K562 (cell line): ENCODE results near the gene LRRC26.

Experiments
- CEBPB ChIP-seq: fragments of 450-650 bp; IDR thresholded peaks from 2 replicates; pipeline ENCODE4 v1.6.1; 2016; ENCODE audit warnings: missing genetic modification characterization, missing compliant biosample characterization
- DPF2 ChIP-seq: fragments of 450-650 bp; IDR thresholded peaks from 2 replicates; pipeline ENCODE4 v1.6.1; 2016
- FOS ChIP-seq: IDR thresholded peaks from 3 replicates; pipeline ENCODE4 v1.6.1; 2011; ENCODE audit not compliant: insufficient read length; ENCODE audit errors: extremely low read depth
- FOXA3 ChIP-seq, 2 experiments: fragments of 450-650 bp in 1 of 2; sonication (generic) in 1 of 2; formaldehyde crosslinking; IDR thresholded peaks in 1 of 2; conservative IDR thresholded peaks in 1 of 2; 2 replicates each; pipeline versions ENCODE4 v1.4.0 to v1.8.0; 2020 to 2022; ENCODE audit warnings: mild to moderate bottlenecking in 2 of 2, missing genetic modification reagents in 1 of 2
- GABPB1 ChIP-seq: sonication (generic); formaldehyde crosslinking; IDR thresholded peaks from 2 replicates; pipeline ENCODE4 v1.8.0; 2022; ENCODE audit warnings: mild to moderate bottlenecking, missing genetic modification reagents
- GTF2F1 ChIP-seq: IDR thresholded peaks from 2 replicates; pipeline ENCODE4 v1.6.1; 2011; ENCODE audit warnings: low read depth, low read length, improper control_type of control experiment
- HDAC2 ChIP-seq: fragments of 450-650 bp; IDR thresholded peaks from 2 replicates; pipeline ENCODE4 v1.6.1; 2016; ENCODE audit warnings: mild to moderate bottlenecking
- MAZ ChIP-seq, 2 experiments: fragments of 450-650 bp in 1 of 2; sonication (generic) in 1 of 2; formaldehyde crosslinking; IDR thresholded peaks in 1 of 2; conservative IDR thresholded peaks in 1 of 2; 2 replicates each; pipeline versions ENCODE4 v1.4.0 to v1.5.0; 2020; ENCODE audit warnings: mild to moderate bottlenecking in 1 of 2, missing genetic modification reagents in 1 of 2
- MXI1 ChIP-seq: IDR thresholded peaks from 2 replicates; pipeline ENCODE4 v1.6.1; 2011; ENCODE audit warnings: low read depth, mild to moderate bottlenecking, improper control_type of control experiment, low read length
- RAD51 ChIP-seq: fragments of 450-650 bp; IDR thresholded peaks from 2 replicates; pipeline ENCODE4 v1.7.1; 2016; ENCODE audit warnings: low read depth, mild to moderate bottlenecking, borderline replicate concordance
- SAFB2 ChIP-seq: fragments of 200-400 bp; formaldehyde crosslinking; IDR thresholded peaks from 2 replicates; pipeline ENCODE4 v1.6.1; 2018; ENCODE audit warnings: borderline replicate concordance, low read length, low read depth, moderate library complexity; ENCODE audit not compliant: severe bottlenecking
- ZSCAN29 ChIP-seq: fragments of 450-650 bp; IDR thresholded peaks from 2 replicates; pipeline ENCODE4 v1.6.1; 2017
- TF ChIP-seq, protein P1 (sequence below), 3 experiments: IDR thresholded peaks in 2 of 3; conservative IDR thresholded peaks in 1 of 3; 2 replicates each; pipeline ENCODE4 v1.5.1; 2011 to 2012; ENCODE audit warnings: low read length in 3 of 3, mild to moderate bottlenecking in 3 of 3, control low read depth in 2 of 3, improper control_type of control experiment in 1 of 3, inconsistent platforms in 1 of 3, low read depth in 1 of 3, mixed read lengths in 1 of 3, moderate library complexity in 1 of 3; ENCODE audit not compliant: insufficient read depth in 2 of 3
- TF ChIP-seq, protein P2 (sequence below): fragments of 250-450 bp; sonication (Bioruptor Pico); IDR thresholded peaks from 2 replicates; pipeline ENCODE4 v1.5.0; 2020; ENCODE audit warnings: mild to moderate bottlenecking, borderline replicate concordance

- no peak for TF ChIP-seq MXI1
- TF ChIP-seq ZSCAN29: no peak
- TF ChIP-seq, protein P1, sequence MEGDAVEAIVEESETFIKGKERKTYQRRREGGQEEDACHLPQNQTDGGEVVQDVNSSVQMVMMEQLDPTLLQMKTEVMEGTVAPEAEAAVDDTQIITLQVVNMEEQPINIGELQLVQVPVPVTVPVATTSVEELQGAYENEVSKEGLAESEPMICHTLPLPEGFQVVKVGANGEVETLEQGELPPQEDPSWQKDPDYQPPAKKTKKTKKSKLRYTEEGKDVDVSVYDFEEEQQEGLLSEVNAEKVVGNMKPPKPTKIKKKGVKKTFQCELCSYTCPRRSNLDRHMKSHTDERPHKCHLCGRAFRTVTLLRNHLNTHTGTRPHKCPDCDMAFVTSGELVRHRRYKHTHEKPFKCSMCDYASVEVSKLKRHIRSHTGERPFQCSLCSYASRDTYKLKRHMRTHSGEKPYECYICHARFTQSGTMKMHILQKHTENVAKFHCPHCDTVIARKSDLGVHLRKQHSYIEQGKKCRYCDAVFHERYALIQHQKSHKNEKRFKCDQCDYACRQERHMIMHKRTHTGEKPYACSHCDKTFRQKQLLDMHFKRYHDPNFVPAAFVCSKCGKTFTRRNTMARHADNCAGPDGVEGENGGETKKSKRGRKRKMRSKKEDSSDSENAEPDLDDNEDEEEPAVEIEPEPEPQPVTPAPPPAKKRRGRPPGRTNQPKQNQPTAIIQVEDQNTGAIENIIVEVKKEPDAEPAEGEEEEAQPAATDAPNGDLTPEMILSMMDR (IDR thresholded peaks at IDR 0.05 in 2 of 3, conservative IDR thresholded peaks at IDR 0.05 in 1 of 3; ENCODE audit: insufficient read depth in 2 of 3, low read depth in 1 of 3, low read length in 3 of 3): no peak
- TF ChIP-seq CEBPB (tag): no peak
- TF ChIP-seq GABPB1: no peak
- TF ChIP-seq HDAC2: no peak
- TF ChIP-seq, protein P2, sequence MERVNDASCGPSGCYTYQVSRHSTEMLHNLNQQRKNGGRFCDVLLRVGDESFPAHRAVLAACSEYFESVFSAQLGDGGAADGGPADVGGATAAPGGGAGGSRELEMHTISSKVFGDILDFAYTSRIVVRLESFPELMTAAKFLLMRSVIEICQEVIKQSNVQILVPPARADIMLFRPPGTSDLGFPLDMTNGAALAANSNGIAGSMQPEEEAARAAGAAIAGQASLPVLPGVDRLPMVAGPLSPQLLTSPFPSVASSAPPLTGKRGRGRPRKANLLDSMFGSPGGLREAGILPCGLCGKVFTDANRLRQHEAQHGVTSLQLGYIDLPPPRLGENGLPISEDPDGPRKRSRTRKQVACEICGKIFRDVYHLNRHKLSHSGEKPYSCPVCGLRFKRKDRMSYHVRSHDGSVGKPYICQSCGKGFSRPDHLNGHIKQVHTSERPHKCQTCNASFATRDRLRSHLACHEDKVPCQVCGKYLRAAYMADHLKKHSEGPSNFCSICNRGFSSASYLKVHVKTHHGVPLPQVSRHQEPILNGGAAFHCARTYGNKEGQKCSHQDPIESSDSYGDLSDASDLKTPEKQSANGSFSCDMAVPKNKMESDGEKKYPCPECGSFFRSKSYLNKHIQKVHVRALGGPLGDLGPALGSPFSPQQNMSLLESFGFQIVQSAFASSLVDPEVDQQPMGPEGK (CRISPR knock-in tag): no peak
- TF ChIP-seq GTF2F1: no peak
- no peak for TF ChIP-seq RAD51
- TF ChIP-seq MAZ (CRISPR knock-in tag; conservative IDR thresholded peaks at IDR 0.05 in 1 of 2, IDR thresholded peaks at IDR 0.05 in 1 of 2): no peak
- TF ChIP-seq DPF2: no peak
- no peak for TF ChIP-seq SAFB2
- no peak for TF ChIP-seq FOS
- TF ChIP-seq FOXA3 (CRISPR knock-in tag; conservative IDR thresholded peaks at IDR 0.05 in 1 of 2, IDR thresholded peaks at IDR 0.05 in 1 of 2): no peak
Measured at GRCh38 chr9:137182836-137183235, 13.0 kb upstream of the LRRC26 start.
